H9 (cell line): Measurements from ENCODE around the gene GPR82. TPM values are rescaled to one million over a fixed set of nuclear protein-coding genes. Genes with fewer than 3 reads are reported as not detected.

Source experiments
- DNase-seq: peaks from one replicate; pipeline ENCODE4 v3.0.0-alpha.2; 2017
- H2AFZ ChIP-seq: one replicate; pipeline ENCODE4 v1.6.1; 2013; ENCODE audit warnings: mild to moderate bottlenecking, low read length, control low read depth, moderate library complexity
- H2AK5ac ChIP-seq: 2 replicates; pipeline ENCODE4 v1.6.1; 2013; ENCODE audit warnings: low read length, control low read depth, mixed read lengths; ENCODE audit not compliant: insufficient read length
- H2BK120ac ChIP-seq: one replicate; pipeline ENCODE4 v1.6.1; 2013; ENCODE audit warnings: low read depth, mild to moderate bottlenecking, low read length, control low read depth, inconsistent platforms; ENCODE audit not compliant: poor library complexity, severe bottlenecking
- H2BK12ac ChIP-seq: 2 replicates; pipeline ENCODE4 v1.6.1; 2013; ENCODE audit warnings: low read length, control low read depth, mixed read lengths, low read depth; ENCODE audit not compliant: insufficient read length
- H2BK15ac ChIP-seq: 2 replicates; pipeline ENCODE4 v1.6.1; 2013; ENCODE audit warnings: low read depth, low read length, control low read depth
- H2BK20ac ChIP-seq: one replicate; pipeline ENCODE4 v1.6.1; 2013; ENCODE audit warnings: low read depth, mild to moderate bottlenecking, low read length, control low read depth, inconsistent platforms; ENCODE audit not compliant: poor library complexity, severe bottlenecking
- H2BK5ac ChIP-seq: 2 replicates; pipeline ENCODE4 v1.6.1; 2013; ENCODE audit warnings: low read length, control low read depth, mixed read lengths; ENCODE audit not compliant: insufficient read length
- H3K14ac ChIP-seq: 2 replicates; pipeline ENCODE4 v1.6.1; 2013; ENCODE audit warnings: low read length, control low read depth; ENCODE audit not compliant: insufficient read depth
- H3K18ac ChIP-seq: 2 replicates; pipeline ENCODE4 v1.6.1; 2013; ENCODE audit warnings: low read depth, mild to moderate bottlenecking, mixed read lengths, low read length, control low read depth; ENCODE audit not compliant: insufficient read length
- H3K23ac ChIP-seq: 2 replicates; pipeline ENCODE4 v1.6.1; 2013; ENCODE audit warnings: low read length, control low read depth, mixed read lengths, low read depth; ENCODE audit not compliant: insufficient read length
- H3K23me2 ChIP-seq: 2 replicates; pipeline ENCODE4 v1.6.1; 2013; ENCODE audit warnings: low read depth, mild to moderate bottlenecking, mixed read lengths, low read length, control low read depth; ENCODE audit not compliant: insufficient read length, poor library complexity, severe bottlenecking
- H3K27ac ChIP-seq: 2 replicates; pipeline ENCODE4 v1.5.1; 2013; ENCODE audit warnings: low read length, control low read depth, mixed read lengths, low read depth; ENCODE audit not compliant: insufficient read length
- H3K27me3 ChIP-seq: 2 replicates; pipeline ENCODE4 v1.6.1; 2013; ENCODE audit warnings: low read length, control low read depth, inconsistent platforms; ENCODE audit not compliant: insufficient read depth
- H3K4ac ChIP-seq: 2 replicates; pipeline ENCODE4 v1.6.1; 2013; ENCODE audit warnings: low read depth, mild to moderate bottlenecking, control low read depth, inconsistent platforms, low read length, moderate library complexity
- H3K4me1 ChIP-seq: 2 replicates; pipeline ENCODE4 v1.6.1; 2013; ENCODE audit warnings: low read length, control low read depth, inconsistent platforms; ENCODE audit not compliant: insufficient read depth
- H3K4me2 ChIP-seq: 2 replicates; pipeline ENCODE4 v1.6.1; 2013; ENCODE audit warnings: low read length, control low read depth, mixed read lengths; ENCODE audit not compliant: insufficient read length, insufficient read depth
- H3K56ac ChIP-seq: 2 replicates; pipeline ENCODE4 v1.6.1; 2013; ENCODE audit warnings: low read depth, mild to moderate bottlenecking, mixed read lengths, low read length, control low read depth; ENCODE audit not compliant: insufficient read length
- H3K79me1 ChIP-seq: 2 replicates; pipeline ENCODE4 v1.6.1; 2013; ENCODE audit warnings: low read depth, mild to moderate bottlenecking, moderate library complexity, low read length, control low read depth, inconsistent platforms; ENCODE audit not compliant: insufficient read depth, poor library complexity, severe bottlenecking
- H3K79me2 ChIP-seq: 2 replicates; pipeline ENCODE4 v1.6.1; 2013; ENCODE audit warnings: low read length, control low read depth, inconsistent platforms; ENCODE audit not compliant: insufficient read depth
- H3K9ac ChIP-seq: 2 replicates; pipeline ENCODE4 v1.6.1; 2013; ENCODE audit warnings: low read length, control low read depth, mixed read lengths; ENCODE audit not compliant: insufficient read length; ENCODE audit errors: extremely low read depth
- H3K9me3 ChIP-seq: one replicate; pipeline ENCODE4 v1.6.1; 2013; ENCODE audit warnings: low read depth, low read length, inconsistent platforms; ENCODE audit not compliant: control insufficient read depth
- H3T11ph ChIP-seq: one replicate; pipeline ENCODE4 v1.6.1; 2013; ENCODE audit warnings: mild to moderate bottlenecking, low read length, control low read depth, inconsistent platforms
- H4K20me1 ChIP-seq: one replicate; pipeline ENCODE4 v1.6.1; 2013; ENCODE audit not compliant: control insufficient read depth, insufficient read length, insufficient read depth
- H4K5ac ChIP-seq: 2 replicates; pipeline ENCODE4 v1.6.1; 2013; ENCODE audit warnings: low read depth, mild to moderate bottlenecking, mixed read lengths, low read length, control low read depth; ENCODE audit not compliant: insufficient read length
- H4K8ac ChIP-seq: replicated peaks from 2 replicates; pipeline ENCODE4 v1.6.1; 2013; ENCODE audit warnings: low read length, control low read depth, mixed read lengths, low read depth; ENCODE audit not compliant: insufficient read length
- H4K91ac ChIP-seq: 2 replicates; pipeline ENCODE4 v1.6.1; 2013; ENCODE audit warnings: low read depth, mild to moderate bottlenecking, moderate library complexity, mixed read lengths, low read length, control low read depth; ENCODE audit not compliant: insufficient read length
- H3K27ac Mint-ChIP-seq, 3 experiments: 2 replicates in 2 of 3; 3 replicates in 1 of 3; pipeline ENCODE4 v1.8.0; 2020 to 2021; ENCODE audit warnings: mixed read lengths in 3 of 3, mild to moderate bottlenecking in 1 of 3, moderate library complexity in 1 of 3
- H3K27me3 Mint-ChIP-seq: 2 replicates; pipeline ENCODE4 v1.8.0; 2021; ENCODE audit warnings: low read depth, mild to moderate bottlenecking, moderate library complexity, mixed read lengths
- H3K36me3 Mint-ChIP-seq, 3 experiments: 2 replicates in 2 of 3; 3 replicates in 1 of 3; pipeline ENCODE4 v1.8.0; 2020 to 2021; ENCODE audit warnings: low read depth in 3 of 3, mixed read lengths in 3 of 3; ENCODE audit not compliant: insufficient read depth in 1 of 3
- H3K4me1 Mint-ChIP-seq, 2 experiments: 2 replicates each; pipeline ENCODE4 v1.8.0; 2020; ENCODE audit warnings: mixed read lengths in 2 of 2
- H3K4me3 Mint-ChIP-seq, 2 experiments: 2 replicates in 1 of 2; 3 replicates in 1 of 2; pipeline ENCODE4 v1.8.0; 2020 to 2021; ENCODE audit warnings: mild to moderate bottlenecking in 2 of 2, mixed read lengths in 2 of 2, moderate library complexity in 1 of 2
- H3K9me3 Mint-ChIP-seq, 2 experiments: 2 replicates in 1 of 2; 3 replicates in 1 of 2; pipeline ENCODE4 v1.8.0; 2020; ENCODE audit warnings: mild to moderate bottlenecking in 2 of 2, mixed read lengths in 2 of 2, moderate library complexity in 1 of 2
- CTCF ChIP-seq: fragments of 200-600 bp; sonication (generic); conservative IDR thresholded peaks from 3 replicates; pipeline ENCODE4 v1.8.0; 2021; ENCODE audit warnings: antibody characterized with exemption, mild to moderate bottlenecking
- WGBS: extraction: QIAGEN DNeasy Blood & Tissue Kit; methylation state at CpG from one replicate; pipeline ENCODE4 v1.1.7; 2013; ENCODE audit warnings: missing lambda C conversion rate, low lambda C conversion rate, mixed read lengths; ENCODE audit not compliant: insufficient read length; ENCODE audit errors: extremely low coverage; 5-methylcytosine and 5-hydroxymethylcytosine counted together
- total RNA-seq: library from RNA; stranded (reverse); gene quantifications from 2 replicates; pipeline ENCODE4 v1.2.1, GENCODE V29; 2021

The GPR82 gene
- total RNA-seq, 1 experiment from 2014 or later = not detected

GRCh38 chrX:41693024-41693423, 31.0 kb upstream of the GPR82 start:
- Histone ChIP-seq H3K79me2 (no peaks in the 10 kb centered on the region), H3K14ac (no peak overlapping the region), H3K56ac (no peak overlapping the region), H3K9ac (no peak overlapping the region), H3K18ac (no peak overlapping the region), H2AK5ac (no peak overlapping the region), H4K20me1 (no peaks in the 10 kb centered on the region), H3K4me1 (no peaks in the 10 kb centered on the region), H3K79me1 (no peaks in the 10 kb centered on the region), H2AFZ (no peak overlapping the region), H3K4ac (no peak overlapping the region), H3K27me3 (no peaks in the 10 kb centered on the region), H2BK15ac (no peak overlapping the region), H3T11ph (no peak overlapping the region), H4K91ac (no peak overlapping the region), H2BK20ac (no peak overlapping the region), H4K5ac (no peak overlapping the region), H2BK5ac (no peak overlapping the region), H2BK120ac (no peak overlapping the region), H4K8ac (no peak overlapping the region), H3K4me2 (no peak overlapping the region), H3K23me2 (no peaks in the 10 kb centered on the region), H3K27ac (no peak overlapping the region), H3K23ac (no peak overlapping the region), H3K9me3 (no peaks in the 10 kb centered on the region), H2BK12ac (no peak overlapping the region)
- Mint-ChIP-seq H3K27ac (no peak overlapping the region), H3K9me3 (peaks cover 44 to 48% of the 10 kb centered on the region in 2 experiments), H3K36me3 (peaks cover 0 to 7% (median 0%) of the 10 kb centered on the region in 3 experiments; a peak in 2 of 7 replicates), H3K4me3 (no peak overlapping the region), H3K27me3 (no peaks in the 10 kb centered on the region), H3K4me1 (peaks cover 0 to 3% of the 10 kb centered on the region in 2 experiments; a peak in 1 of 4 replicates)
- no peak for TF ChIP-seq CTCF
- no peak for DNase-seq
- no CpG with 5 or more reads among the region's 3 CpGs for WGBS
